NCI-H1092 treated with DMSO at 0.1 percent for 48 hours (cell line): ENCODE data around the gene LMF2.
"Not testable (repeated sequence)": the region's sequence is repeated elsewhere in the genome, so short reads cannot be mapped to it uniquely, and the experiment has no call there.

ENCODE experiments used
- DNase-seq: peaks from one replicate; lab custom pipeline; 2025; lab: John Stamatoyannopoulos, UW

The LMF2 gene, protein sequence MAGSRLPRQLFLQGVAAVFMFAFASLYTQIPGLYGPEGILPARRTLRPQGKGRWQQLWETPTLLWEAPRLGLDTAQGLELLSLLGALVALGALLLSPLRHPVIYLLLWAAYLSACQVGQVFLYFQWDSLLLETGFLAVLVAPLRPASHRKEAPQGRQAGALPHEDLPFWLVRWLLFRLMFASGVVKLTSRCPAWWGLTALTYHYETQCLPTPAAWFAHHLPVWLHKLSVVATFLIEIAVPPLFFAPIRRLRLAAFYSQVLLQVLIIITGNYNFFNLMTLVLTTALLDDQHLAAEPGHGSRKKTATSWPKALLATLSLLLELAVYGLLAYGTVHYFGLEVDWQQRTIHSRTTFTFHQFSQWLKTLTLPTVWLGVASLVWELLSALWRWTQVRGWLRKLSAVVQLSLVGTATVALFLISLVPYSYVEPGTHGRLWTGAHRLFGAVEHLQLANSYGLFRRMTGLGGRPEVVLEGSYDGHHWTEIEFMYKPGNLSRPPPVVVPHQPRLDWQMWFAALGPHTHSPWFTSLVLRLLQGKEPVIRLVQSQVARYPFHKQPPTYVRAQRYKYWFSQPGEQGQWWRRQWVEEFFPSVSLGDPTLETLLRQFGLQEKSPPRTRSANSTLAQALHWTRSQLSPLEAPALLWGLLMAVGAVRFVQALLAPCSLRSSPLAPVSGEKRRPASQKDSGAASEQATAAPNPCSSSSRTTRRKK

DNA sequence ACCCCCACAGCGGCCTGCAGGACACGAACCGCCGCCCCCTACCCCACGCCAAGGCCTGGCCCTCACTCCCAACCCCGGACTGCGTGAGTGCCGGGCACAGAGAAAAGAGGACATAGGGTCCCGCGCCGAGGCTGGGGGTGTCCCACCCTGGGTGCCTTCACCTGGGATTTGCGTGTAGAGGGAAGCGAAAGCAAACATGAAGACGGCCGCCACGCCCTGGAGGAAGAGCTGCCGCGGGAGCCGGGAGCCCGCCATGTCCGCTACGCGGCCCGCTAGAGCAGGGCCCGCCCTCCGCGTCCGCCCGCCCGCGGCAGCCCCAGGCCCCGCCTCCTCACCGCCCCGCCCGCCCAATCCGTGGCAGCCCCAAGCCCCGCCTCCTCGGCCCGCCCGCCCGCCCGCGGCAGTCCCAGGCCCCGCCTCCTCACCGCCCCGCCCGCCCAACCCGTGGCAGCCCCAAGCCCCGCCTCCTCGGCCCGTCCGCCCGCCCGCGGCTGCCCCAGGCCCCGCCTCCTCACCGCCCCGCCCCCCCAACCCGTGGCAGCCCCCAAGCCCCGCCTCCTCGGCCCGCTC, at the start of gene LMF2:
LMF2 (minus strand) TSS at position 282 of the 570 bp plus-strand sequence; CDS start at position 255, 27 bp downstream.
- peak; percentile 63 for DNase-seq

DNA sequence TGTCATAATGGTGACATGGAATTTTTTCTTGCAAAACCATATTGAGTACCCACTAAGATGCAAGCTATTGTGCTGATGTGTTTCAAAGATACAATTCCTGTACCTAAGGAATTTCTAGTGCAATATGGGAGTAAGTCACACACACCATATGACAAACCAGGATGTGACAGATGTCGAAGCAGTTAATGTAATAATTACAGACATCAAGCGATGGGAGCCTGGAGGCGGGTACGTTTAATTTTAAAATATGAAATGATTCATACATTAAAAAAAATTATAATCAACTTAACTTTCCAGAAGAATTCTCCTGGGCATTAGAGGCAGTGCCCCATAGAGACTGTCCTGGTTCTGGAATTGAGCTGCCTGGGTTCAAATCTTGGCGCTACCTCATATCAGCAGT, 49.2 kb upstream of the LMF2 start:
- DNase-seq, result no peak

DNA sequence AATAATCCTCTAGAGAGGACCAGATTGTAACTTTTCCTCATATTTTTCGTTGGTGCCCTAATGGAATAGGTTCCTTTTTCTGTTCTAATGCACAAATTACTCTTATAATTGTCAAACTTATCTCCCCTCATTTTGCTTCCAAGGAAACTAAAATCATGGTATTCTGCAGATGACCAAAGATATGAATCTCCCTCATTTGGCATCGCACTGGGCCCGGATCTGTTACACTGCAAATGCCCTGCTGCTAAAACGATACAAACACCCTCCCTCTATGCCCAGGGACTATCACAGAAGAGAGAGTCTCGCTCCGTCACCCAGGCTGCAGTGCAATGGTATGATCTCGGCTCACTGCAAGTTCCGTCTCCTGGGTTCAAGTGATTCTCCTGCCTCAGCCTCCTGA, 45.8 kb upstream of the LMF2 start:
- no peak for DNase-seq

DNA sequence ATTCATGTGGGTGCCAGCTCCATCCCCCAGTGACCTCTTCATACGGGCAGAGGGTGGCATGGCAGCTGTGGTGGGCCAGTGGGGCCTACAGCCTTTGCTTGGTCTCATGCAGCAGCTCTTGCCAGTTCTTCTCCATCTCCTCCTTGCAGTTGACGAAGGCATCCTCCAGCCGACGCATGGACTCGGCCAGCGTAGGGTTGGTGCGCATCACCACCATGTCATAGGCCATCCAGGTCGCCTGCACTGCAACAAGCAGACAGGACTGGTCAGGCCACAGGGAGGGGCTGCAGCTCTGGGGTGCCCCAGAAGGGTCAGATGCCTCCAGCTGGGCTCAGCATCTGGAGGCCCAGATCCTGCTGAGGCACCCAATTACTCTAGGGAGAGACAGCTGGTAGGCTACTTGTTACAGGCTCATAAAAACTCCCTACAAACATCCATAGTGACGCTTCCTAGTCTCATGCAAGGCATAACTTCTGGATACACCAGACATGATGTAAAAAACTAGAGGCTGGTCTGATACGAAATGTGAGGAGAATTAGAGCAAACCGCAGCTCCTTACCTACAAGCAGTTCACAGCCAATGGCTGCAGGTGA, 43.8 kb upstream of the LMF2 start:
- no peak for DNase-seq

DNA sequence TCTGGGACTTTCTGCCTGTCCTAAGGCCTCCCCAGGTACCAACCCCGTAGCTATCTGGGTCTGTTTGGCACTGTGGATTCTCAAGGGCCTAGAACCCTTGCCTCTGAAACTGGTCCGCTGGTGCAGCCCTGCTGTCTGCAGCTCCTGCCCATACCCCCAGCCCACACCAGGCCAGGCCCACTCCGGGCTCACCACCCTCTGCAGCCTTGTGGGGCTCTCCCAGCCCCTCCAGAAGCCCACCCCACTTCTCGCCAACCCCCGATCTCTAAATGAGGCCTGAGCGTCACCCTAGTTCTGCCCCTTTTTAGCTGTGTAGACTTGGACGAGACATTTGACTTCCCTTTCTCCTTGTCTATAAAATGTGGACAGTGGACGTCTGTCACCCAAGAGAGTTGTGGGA, 42.9 kb upstream of the LMF2 start:
- DNase-seq, result no peak

DNA sequence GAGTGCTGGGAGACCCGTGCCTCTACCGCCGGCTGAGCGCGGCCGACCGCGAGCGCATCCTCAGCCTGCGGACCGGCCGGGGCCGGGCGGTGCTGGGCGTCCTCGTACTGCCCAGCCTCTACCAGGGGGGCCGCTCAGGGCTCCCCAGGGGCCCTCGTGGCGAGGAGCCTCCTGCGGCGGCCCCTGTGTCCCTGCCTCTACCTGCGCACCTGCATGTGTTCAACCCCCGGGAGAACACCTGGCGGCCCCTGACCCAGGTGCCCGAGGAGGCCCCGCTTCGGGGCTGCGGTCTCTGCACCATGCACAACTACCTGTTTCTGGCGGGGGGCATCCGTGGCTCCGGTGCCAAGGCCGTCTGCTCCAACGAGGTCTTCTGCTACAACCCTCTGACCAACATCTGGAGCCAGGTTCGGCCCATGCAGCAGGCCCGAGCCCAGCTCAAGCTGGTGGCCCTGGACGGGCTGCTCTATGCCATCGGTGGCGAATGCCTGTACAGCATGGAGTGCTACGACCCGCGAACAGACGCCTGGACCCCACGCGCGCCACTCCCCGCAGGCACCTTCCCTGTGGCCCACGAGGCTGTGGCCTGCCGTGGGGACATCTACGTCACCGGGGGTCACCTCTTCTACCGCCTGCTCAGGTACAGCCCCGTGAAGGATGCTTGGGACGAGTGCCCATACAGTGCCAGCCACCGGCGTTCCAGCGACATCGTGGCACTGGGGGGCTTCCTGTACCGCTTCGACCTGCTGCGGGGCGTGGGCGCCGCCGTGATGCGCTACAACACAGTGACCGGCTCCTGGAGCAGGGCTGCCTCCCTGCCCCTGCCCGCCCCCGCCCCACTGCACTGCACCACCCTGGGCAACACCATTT, 41.7 kb upstream of the LMF2 start:
- no peak for DNase-seq

DNA sequence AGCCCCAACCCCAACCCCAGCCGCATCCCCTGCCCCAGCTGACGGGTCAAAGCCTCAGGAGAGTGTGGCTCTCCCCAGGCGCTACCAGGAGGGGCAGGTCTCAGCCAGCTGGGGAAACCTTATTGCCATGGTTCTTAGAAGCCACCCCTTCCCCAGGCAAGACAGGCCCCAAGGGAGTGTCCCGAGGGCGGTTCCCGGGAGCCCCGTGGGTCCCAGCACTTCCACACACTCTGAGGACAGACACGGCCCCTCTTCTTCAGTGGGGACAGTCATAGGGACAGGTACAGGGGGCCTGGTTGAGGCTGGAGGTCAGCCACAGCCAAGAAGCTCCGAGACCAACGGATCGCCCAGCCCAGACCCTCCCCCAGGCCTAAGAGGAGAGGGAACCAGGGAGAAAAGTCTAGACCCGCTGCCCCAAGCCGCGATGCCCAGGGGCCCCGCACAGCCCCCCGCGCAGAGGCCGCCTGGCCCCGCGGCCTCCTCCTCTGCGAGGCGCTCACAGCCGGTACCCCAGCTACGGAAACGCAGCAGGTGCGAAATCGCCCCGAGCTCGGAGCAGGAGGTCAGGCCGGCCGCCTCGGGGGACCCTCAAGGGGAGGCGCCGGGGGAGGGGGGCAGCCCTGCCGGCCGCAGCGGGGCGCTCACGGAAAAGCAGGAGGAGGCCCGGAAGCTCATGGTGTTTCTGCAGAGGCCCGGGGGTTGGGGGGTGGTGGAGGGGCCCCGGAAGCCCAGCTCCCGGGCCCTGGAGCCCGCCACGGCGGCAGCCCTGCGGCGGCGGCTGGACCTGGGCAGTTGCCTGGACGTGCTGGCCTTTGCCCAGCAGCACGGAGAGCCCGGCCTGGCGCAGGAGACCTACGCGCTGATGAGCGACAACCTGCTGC, 40.8 kb upstream of the LMF2 start:
- DNase-seq, result no peak

DNA sequence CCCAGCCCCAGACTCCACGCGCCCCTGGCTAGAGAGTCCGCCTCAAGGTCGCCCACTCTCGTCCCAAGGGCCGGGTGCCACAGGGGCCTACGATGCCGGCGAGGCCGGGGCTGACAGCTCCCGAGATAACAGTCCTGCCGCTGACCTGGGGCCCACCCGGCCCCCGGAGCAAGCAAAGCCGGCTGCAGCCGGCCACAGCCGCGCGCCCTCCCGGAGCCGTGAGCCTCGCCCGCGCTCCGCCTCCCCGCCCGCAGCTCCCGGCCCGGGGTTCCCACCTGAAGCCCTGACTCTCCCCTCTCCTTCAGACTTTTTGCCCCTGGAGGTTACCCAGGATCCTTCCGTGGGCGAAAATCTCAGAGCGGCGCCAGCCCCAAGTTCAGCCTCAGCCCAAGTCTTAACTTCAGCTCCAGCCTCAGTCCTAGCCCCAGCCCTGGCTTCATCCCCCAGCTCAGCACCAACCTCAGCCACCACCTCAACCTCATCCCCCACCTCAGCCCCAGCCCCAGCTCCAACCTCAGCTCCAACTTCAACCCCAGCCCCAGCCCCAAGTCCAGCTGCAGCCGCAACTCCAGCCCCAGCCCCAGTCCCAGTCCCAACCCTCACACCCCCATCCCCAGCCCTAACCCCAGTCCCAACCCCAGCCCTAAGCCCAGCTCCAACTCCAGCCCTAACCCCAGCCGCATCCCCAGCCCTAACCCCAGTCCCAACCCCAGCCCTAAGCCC, 39.9 kb upstream of the LMF2 start:
- DNase-seq, result no peak

DNA sequence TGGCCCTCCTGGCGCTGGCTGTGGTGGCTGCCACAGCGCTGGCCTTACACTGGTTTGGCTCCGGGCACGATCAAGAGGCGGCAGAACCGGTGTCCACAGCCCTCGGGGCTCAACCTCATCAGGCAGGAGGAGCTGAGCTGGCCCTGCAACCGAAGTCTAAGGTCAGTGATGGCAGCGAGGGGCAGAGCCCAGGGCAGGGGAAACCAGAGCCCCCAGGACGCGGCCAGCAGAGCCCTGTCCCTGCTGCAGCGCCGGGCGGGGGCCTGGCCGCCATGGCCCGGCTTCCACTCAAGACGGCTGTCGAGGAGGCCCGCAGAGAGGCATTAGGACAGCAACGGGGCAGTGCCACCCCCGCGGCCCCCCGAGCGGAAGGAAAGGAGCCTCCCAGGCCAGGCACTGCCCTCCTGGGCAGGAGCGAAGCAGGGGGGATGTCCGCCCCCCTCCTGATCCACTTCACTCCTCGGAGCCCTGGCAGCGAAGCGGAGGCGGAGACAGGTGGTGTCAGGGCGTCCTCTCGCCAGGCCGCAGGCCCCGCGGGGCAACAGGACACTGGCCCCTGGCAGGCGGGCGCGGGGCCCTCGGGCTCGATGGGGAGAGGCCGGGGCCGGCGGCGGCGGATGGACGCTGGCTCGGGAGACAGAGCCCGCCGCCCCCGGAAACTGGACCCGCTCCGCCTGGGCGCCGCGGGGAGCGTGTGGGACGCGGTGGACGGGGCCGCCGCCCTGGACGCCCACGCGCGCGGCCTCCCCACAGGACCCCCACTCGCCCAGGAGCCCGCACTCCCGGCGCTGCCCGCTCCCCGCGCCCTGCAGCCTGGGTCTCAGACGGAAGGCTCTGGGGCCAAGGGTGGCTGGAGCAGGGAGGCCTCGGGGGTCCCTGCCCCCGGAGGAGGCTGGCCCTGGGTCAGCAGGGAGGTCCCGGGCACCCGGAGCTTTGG, 39.1 kb upstream of the LMF2 start:
- no peak for DNase-seq

DNA sequence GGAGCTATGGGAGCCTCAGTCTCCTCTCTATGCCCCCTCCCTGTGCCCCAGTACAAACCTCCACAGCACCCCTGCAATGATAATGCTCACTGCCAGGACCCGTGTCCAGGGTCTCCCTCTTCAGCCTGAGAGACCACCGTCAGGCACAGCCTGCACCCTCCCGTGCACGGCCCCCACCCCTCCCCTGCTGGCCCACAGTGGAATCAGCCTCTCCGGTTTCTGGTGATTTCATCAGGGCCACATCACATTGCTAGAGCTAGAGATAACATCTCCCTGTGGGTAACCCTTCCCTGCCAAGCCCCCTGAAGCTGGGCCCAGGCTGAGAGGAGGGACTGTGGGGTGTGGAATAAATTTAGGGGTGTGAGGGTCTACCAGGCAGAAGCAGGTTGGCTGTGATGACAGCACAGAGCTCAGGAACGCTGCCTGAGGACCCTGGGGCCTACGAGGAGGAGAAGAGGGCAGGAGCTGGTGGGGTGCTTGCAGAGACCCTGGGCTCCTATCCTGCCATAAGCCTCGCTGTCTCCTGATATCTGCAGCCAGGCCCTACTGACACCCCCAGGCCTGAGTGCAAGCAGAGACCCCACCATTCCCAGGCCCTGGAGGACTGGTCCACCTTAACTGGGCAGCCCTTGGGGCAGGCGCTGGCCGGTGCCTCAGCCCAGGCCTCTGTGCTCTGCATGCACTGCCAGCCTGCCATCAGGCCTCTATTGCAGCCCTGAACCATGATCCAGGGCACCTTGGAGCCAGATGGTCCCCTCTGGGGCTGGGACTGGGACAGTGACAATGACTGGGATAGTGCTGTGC, 38.2 kb upstream of the LMF2 start, which contains the start of gene KLHDC7B:
KLHDC7B (plus strand) TSS at position 378 of the 804 bp plus-strand sequence; CDS start at position 723, 345 bp downstream.
- DNase-seq, result no peak

DNA sequence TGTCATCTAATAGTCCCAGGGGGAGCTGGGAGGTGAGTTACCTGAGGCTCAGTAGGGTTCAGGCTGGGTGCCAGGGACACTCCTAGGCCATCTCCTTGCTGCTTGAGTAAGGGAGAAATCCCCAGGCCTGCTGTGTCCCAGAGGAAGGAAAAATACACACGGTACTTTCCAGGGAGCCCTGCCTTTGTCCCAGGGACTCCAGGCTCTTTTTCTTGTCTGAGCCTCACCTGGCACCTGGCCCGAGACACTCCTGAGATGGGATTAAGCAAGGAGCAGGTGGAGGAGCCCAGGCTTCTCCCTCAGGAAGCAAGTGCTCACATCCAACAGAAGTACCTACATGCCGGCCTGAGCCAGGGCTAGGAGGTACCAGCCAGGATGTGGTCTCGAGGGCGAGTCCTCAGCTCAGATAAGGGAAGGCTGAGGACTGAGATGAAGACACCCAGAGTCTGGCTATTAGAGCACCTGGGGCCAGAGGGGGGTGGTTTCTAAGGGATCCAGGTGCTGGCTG, 37.3 kb upstream of the LMF2 start:
- no peak for DNase-seq

DNA sequence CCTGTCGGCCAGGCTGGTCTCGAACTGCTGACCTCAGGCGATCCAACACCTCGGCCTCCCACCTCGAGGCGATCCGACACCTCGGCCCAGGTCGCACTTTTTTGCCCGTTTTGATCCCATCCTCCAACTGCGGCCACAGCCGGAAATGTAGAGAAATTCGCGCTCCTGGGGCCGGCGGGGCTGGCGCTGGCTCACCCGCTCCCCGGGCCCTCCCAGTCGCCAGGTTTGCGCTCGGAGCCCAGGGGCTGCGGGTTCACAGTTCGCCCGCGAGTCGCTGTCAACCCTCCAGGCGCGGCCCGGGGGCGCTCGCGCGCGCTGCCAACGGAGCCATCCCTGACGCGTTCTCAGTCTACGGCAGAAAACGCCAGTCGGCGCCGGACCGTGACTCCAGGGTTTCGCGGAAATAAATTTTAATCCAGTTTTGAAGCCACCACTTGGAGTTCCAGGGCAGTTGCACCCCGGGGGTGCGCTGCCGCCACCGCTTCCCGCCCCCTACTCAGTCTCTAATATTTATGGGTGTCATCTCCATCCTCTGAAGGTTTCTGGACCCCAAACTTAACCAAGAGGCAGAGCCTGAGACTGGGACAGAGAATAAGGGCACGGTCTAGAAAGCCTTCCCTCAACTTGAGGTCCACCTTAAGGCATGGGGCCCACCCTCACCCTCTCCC, 36.7 kb upstream of the LMF2 start:
- no peak for DNase-seq

DNA sequence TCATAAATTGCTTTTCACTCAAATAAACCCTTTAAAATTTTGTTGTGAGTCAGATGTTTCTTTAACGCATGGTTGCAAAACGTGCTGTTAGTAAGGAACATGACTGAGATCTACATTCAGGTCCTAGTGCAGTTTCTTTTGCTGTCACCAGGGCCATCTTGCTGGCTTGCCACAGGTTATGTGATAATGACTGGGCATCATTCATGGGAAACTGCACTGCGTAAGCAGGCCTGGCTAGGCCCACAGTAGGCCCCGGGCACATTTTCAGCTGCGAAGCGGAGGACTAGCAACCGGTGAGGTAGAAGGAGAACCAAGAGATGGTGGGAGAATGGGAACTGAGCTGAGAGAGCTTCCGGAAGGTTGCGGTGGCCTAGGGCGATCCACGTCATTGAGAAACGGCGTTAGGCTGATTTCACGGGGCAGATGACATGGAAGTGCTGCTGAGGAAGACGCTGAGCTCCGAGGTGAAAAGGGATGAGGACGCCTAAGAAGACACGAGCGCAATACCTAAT, 35.0 kb upstream of the LMF2 start:
- no peak for DNase-seq

DNA sequence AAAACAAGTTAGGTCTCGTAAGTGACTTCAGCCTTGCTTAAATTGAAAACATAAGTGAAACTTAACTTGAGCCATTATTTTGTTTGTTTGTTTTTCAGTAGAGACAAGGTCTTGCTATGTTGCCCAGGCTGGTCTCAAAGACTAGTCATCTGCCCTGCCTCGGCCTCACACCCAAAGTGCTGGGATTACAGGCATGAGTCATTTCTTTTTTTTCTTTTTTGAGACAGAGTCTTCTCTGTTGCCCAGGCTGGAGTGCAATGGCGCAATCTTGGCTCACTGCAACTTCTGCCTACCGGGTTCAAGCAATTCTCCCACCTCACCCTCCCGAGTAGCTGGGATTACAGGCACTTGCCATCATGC, 34.1 kb upstream of the LMF2 start:
- DNase-seq, result not testable (repeated sequence)

DNA sequence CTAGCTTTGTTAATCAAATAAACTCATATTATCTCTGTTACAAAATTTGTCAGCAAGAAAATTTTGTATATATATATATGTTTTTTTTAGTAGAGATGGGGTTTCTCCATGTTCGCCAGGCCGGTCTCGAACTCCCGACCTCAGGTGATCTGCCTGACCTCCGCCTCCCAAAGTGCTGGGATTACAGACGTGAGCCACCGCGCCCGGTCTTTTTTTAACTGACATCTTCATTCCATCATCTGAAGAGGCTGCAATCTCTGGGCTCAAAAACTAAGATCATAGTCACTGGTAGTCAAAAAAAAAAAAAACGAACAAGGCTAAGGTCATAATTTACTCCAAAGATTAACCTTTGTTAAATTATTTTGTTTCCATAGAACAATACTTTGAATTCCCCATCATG, 32.9 kb upstream of the LMF2 start:
- DNase-seq, result no peak

DNA sequence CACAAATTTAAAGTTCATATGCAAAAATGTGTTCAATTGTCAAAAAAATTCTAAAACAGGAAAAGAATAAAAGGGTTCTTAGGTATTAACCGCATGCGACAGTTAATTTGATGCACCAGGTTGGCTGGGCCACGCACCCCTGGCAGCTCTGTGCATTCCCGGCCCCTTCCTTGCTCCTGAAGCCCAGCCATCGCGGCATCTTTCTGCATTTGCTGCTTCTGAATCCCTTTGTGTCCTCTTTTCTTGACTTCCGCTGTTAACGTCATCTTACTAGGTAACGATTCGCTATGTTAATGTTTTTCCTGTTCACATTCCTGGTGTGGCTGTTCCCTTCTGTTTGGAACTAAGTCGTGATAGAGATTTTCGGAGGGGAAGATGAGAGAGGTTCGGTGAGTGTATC, 30.3 kb upstream of the LMF2 start:
- no peak for DNase-seq

DNA sequence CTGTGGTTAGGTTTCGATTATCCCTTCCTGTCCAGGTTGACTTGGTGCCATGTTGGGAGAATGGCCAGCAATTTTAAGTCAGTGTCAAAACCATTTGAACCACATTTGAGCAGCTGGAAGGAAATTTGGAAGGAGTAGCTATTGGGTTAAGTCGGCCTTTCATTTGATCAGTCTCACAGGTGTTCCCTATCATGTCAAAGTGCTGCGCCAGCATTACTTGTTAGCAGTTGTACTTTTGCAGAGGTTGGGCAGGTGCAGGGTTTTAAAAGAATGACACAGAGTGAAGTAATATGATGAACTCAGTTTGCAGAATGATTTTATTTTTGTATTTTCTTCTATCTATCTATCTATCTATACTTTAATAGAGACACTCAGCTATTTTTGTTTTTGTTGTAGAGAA, 28.7 kb upstream of the LMF2 start:
- no peak for DNase-seq
